ENCODE measurements around the gene ANP32A. TPM values are rescaled to one million over a fixed set of nuclear protein-coding genes. Genes with fewer than 3 reads are reported as not detected.

ANP32A gene
- total RNA-seq, 1 experiment from 2014 or later, result 232 TPM

GRCh38 chr15:68844856-68845550, 24.3 kb upstream of the ANP32A start (continued):
- TF ChIP-seq ZBTB21 (CRISPR knock-in tag; IDR thresholded peaks at IDR 0.05; ENCODE audit: borderline replicate concordance), result no peak
- TF ChIP-seq USF1 (CRISPR knock-in tag; IDR thresholded peaks at IDR 0.05), result no peak
- TF ChIP-seq ZNF512 (CRISPR knock-in tag; IDR thresholded peaks at IDR 0.05; ENCODE audit: borderline replicate concordance), result no peak
- TF ChIP-seq IRF2 (CRISPR knock-in tag; IDR thresholded peaks at IDR 0.05; ENCODE audit: borderline replicate concordance, low read depth), result no peak
- TF ChIP-seq CREB1 (CRISPR knock-in tag; IDR thresholded peaks at IDR 0.05), result no peak
- TF ChIP-seq SP1 (CRISPR knock-in tag; conservative IDR thresholded peaks at IDR 0.05), result no peak

- Mint-ChIP-seq H3K4me3 (peak overlapping the region; percentile 79), H3K36me3 (no peaks in the 10 kb centered on the region), H3K27ac (no peak overlapping the region), H3K4me1 (peaks cover 4% of the 10 kb centered on the region), H3K27me3 (ENCODE audit: low read depth) (peaks cover 49% of the 10 kb centered on the region), H3K9me3 (no peaks in the 10 kb centered on the region)
- POLR2A ChIA-PET, result interaction anchor here (1.4 kb wide), 1 partner anchor 10 kb away, joined by 3 read pairs; no protein-coding TSS in a partner anchor
- TF ChIP-seq CREM (CRISPR knock-in tag; IDR thresholded peaks at IDR 0.05) (no peak), NFATC4 (CRISPR knock-in tag; IDR thresholded peaks at IDR 0.05) (no peak), ESRRA (CRISPR knock-in tag; IDR thresholded peaks at IDR 0.05; ENCODE audit: borderline replicate concordance) (no peak), SOX15 (CRISPR knock-in tag; IDR thresholded peaks at IDR 0.05) (no peak), JAZF1 (CRISPR knock-in tag; IDR thresholded peaks at IDR 0.05) (no peak), TCF7 (CRISPR knock-in tag; IDR thresholded peaks at IDR 0.05; ENCODE audit: low read depth) (no peak), KAT7 (CRISPR knock-in tag; IDR thresholded peaks at IDR 0.05; ENCODE audit: borderline replicate concordance) (no peak), HMGA2 (CRISPR knock-in tag; IDR thresholded peaks at IDR 0.05) (no peak), FOXJ3 (CRISPR knock-in tag; IDR thresholded peaks at IDR 0.05; ENCODE audit: borderline replicate concordance) (no peak), USF1 (CRISPR knock-in tag; IDR thresholded peaks at IDR 0.05) (no peak), ELF4 (CRISPR knock-in tag; IDR thresholded peaks at IDR 0.05; ENCODE audit: low read depth) (no peak), NFYB (CRISPR knock-in tag; conservative IDR thresholded peaks at IDR 0.05; ENCODE audit: low read depth) (no peak), ZNF121 (CRISPR knock-in tag; IDR thresholded peaks at IDR 0.05) (no peak), ATF6 (CRISPR knock-in tag; IDR thresholded peaks at IDR 0.05) (no peak), STAT6 (CRISPR knock-in tag; conservative IDR thresholded peaks at IDR 0.05; ENCODE audit: low read depth) (no peak), TEAD1 (CRISPR knock-in tag; IDR thresholded peaks at IDR 0.05) (no peak), ATF3 (CRISPR knock-in tag; conservative IDR thresholded peaks at IDR 0.05) (no peak)
- DNase-seq (ENCODE audit: low spot score) (peak; percentile 65), ATAC-seq (peak; percentile 99)
- CTCF ChIA-PET, result interaction anchor here (1.0 to 1.7 kb wide), 3 partner anchors 15 to 32 kb away, joined by 3 to 8 read pairs (median 3); no protein-coding TSS in a partner anchor
These were observed 23.0 kb upstream of the ANP32A start for GRCh38 chr15:68843425-68844311.
